Endothelial cell of umbilical vein (primary cell): ENCODE measurements around the gene SULT2A1.

Source experiments
- FOS ChIP-seq: IDR thresholded peaks from 2 replicates; pipeline ENCODE4 v1.6.1; 2011; ENCODE audit warnings: mild to moderate bottlenecking, low read length, moderate library complexity, borderline replicate concordance; ENCODE audit not compliant: insufficient read depth
- MYC ChIP-seq: IDR thresholded peaks from one replicate; pipeline ENCODE4 v1.6.1; 2011; ENCODE audit warnings: mild to moderate bottlenecking, low read depth, low read length
- TF ChIP-seq, protein P1 (sequence below), 2 donors: IDR thresholded peaks; 1 replicate in 1 of 2; 2 replicates in 1 of 2; pipeline ENCODE4 v1.5.1; 2011; ENCODE audit warnings: low read length in 2 of 2, mild to moderate bottlenecking in 2 of 2, moderate library complexity in 2 of 2, control low read depth in 1 of 2, inconsistent platforms in 1 of 2, low read depth in 1 of 2; ENCODE audit not compliant: insufficient read depth in 1 of 2; ENCODE audit errors: extremely low read depth in 1 of 2

DNA sequence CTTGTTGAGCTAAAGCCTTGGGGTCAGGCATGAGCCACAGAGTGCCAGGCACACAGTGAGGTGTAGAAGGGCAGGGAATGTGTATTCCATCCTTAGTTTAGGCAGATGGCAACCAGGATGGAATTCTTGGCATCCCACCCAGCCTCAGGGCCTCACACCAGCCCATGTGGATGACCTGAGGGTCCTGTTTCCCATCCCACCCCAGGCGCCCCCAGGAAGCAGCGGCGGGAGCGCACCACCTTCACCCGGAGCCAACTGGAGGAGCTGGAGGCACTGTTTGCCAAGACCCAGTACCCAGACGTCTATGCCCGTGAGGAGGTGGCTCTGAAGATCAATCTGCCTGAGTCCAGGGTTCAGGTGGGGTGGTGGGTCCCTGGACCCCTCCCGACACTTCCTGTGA is 50.1 kb downstream of the SULT2A1 start:
- no peak for TF ChIP-seq MYC
- TF ChIP-seq, protein P1, sequence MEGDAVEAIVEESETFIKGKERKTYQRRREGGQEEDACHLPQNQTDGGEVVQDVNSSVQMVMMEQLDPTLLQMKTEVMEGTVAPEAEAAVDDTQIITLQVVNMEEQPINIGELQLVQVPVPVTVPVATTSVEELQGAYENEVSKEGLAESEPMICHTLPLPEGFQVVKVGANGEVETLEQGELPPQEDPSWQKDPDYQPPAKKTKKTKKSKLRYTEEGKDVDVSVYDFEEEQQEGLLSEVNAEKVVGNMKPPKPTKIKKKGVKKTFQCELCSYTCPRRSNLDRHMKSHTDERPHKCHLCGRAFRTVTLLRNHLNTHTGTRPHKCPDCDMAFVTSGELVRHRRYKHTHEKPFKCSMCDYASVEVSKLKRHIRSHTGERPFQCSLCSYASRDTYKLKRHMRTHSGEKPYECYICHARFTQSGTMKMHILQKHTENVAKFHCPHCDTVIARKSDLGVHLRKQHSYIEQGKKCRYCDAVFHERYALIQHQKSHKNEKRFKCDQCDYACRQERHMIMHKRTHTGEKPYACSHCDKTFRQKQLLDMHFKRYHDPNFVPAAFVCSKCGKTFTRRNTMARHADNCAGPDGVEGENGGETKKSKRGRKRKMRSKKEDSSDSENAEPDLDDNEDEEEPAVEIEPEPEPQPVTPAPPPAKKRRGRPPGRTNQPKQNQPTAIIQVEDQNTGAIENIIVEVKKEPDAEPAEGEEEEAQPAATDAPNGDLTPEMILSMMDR (IDR thresholded peaks at IDR 0.05; ENCODE audit: extremely low read depth in 1 of 2, insufficient read depth in 1 of 2, low read depth in 1 of 2, low read length in 2 of 2), result no peak
- no peak for TF ChIP-seq FOS
